Hepatocyte (in vitro differentiated cells): Measurements from ENCODE around the gene PIEZO1. TPM values are rescaled to one million over a fixed set of nuclear protein-coding genes. Genes with fewer than 3 reads are reported as not detected.

Experiments
- DNase-seq: peaks from one replicate; pipeline ENCODE4 v3.0.0-alpha.2; 2016; ENCODE audit warnings: low spot score
- H2AFZ ChIP-seq: fragments of 200-600 bp; sonication (generic); 2 replicates; pipeline ENCODE4 v1.6.0; 2016; ENCODE audit warnings: antibody characterized with exemption, mild to moderate bottlenecking
- H3K27ac ChIP-seq: fragments of 200-600 bp; sonication (generic); 2 replicates; pipeline ENCODE4 v1.5.1; 2016; ENCODE audit warnings: mild to moderate bottlenecking
- H3K27me3 ChIP-seq: fragments of 200-600 bp; sonication (generic); 2 replicates; pipeline ENCODE4 v1.6.1; 2016
- H3K36me3 ChIP-seq: fragments of 200-600 bp; sonication (generic); replicated peaks from 2 replicates; pipeline ENCODE4 v1.5.1; 2016; ENCODE audit warnings: low read depth; ENCODE audit not compliant: insufficient read depth
- H3K4me1 ChIP-seq: fragments of 200-600 bp; sonication (generic); 2 replicates; pipeline ENCODE4 v1.5.1; 2016; ENCODE audit warnings: mild to moderate bottlenecking, moderate library complexity; ENCODE audit not compliant: insufficient read depth
- H3K4me2 ChIP-seq: fragments of 200-600 bp; sonication (generic); 2 replicates; pipeline ENCODE4 v1.6.0; 2016
- H3K4me3 ChIP-seq: fragments of 200-600 bp; sonication (generic); 2 replicates; pipeline ENCODE4 v1.5.1; 2016; ENCODE audit warnings: mild to moderate bottlenecking
- H3K79me2 ChIP-seq: fragments of 200-600 bp; sonication (generic); 2 replicates; pipeline ENCODE4 v1.6.0; 2017; ENCODE audit warnings: mild to moderate bottlenecking
- H3K9me2 ChIP-seq: fragments of 200-600 bp; sonication (generic); replicated peaks from 2 replicates; pipeline ENCODE4 v1.6.0; 2017; ENCODE audit warnings: mild to moderate bottlenecking; ENCODE audit not compliant: insufficient read depth
- H3K9me3 ChIP-seq: fragments of 200-600 bp; sonication (generic); 2 replicates; pipeline ENCODE4 v1.5.1; 2016; ENCODE audit warnings: low read depth, mild to moderate bottlenecking
- H4K20me1 ChIP-seq: fragments of 200-600 bp; sonication (generic); 2 replicates; pipeline ENCODE4 v1.6.0; 2016; ENCODE audit warnings: mild to moderate bottlenecking; ENCODE audit not compliant: insufficient read depth, poor library complexity, severe bottlenecking
- CTCF ChIP-seq: fragments of 200-600 bp; sonication (generic); IDR thresholded peaks from 2 replicates; pipeline ENCODE4 v1.5.1; 2016; ENCODE audit warnings: antibody characterized with exemption, mild to moderate bottlenecking; ENCODE audit not compliant: poor library complexity
- EZH2 ChIP-seq: fragments of 200-600 bp; sonication (generic); IDR thresholded peaks from 2 replicates; pipeline ENCODE4 v1.6.1; 2016; ENCODE audit warnings: antibody characterized with exemption, mild to moderate bottlenecking, borderline replicate concordance
- EZH2phosphoT487 ChIP-seq: fragments of 200-600 bp; sonication (generic); IDR thresholded peaks from one replicate; pipeline ENCODE4 v1.6.1; 2018; ENCODE audit warnings: antibody characterized with exemption, mild to moderate bottlenecking, low read depth, moderate library complexity; ENCODE audit not compliant: unreplicated experiment, severe bottlenecking
- WGBS: methylation state at CpG from one replicate; pipeline ENCODE4 v1.1.6; 2016; ENCODE audit warnings: low lambda C conversion rate; ENCODE audit errors: missing lambda C conversion rate; 5-methylcytosine and 5-hydroxymethylcytosine counted together
- polyA plus RNA-seq: library from polyadenylated mRNA; unstranded; fragments of >200 nt; fragmentation: Nextera tagmentation; extraction: Ambion mirVana; gene quantifications from 2 replicates; pipeline ENCODE4 v1.2.1, GENCODE V29; 2016
- total RNA-seq: library from RNA; depleted of rRNA; stranded (reverse); fragments of >200 nt; gene quantifications from 2 replicates; pipeline ENCODE4 v1.2.3, GENCODE V29; 2014

PIEZO1 gene
- total and polyA plus RNA-seq, 2 experiments from 2014 or later: 70.6 to 77.0 TPM

DNA sequence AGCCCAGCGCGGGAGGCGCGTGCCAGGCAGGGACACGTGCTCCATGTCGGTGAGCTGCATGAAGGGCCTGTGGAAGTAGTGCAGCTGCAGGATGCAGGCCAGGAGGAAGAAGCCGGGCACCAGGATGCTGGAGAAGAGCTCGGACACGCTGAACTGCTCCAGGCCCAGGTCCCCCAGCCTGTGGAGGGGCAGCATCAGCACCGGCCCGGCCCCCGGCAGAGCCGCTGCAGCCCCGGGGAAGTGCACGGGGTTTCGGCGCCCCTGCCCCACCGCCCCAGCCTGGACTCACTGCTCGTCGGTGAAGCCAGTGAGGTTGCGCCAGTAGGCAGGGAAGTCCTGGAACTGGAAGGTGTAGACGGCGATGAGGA lies 50.7 kb downstream of the PIEZO1 start:
- no peak overlapping the region for H3K4me2 ChIP-seq
- H2AFZ ChIP-seq: no peak overlapping the region
- no peaks in the 10 kb centered on the region for H4K20me1 ChIP-seq
- no peaks in the 10 kb centered on the region for H3K4me1 ChIP-seq
- H3K36me3 ChIP-seq: no peaks in the 10 kb centered on the region
- no peaks in the 10 kb centered on the region for H3K27me3 ChIP-seq
- no peak for TF ChIP-seq EZH2
- TF ChIP-seq EZH2phosphoT487: no peak
- TF ChIP-seq CTCF: no peak
- 96% methylated on average over 23 of the region's 23 CpGs for WGBS
- no peak for DNase-seq
- no peak overlapping the region for H3K27ac ChIP-seq
- no peaks in the 10 kb centered on the region for H3K9me2 ChIP-seq
- H3K9me3 ChIP-seq: no peaks in the 10 kb centered on the region
- no peak overlapping the region for H3K4me3 ChIP-seq
- no peaks in the 10 kb centered on the region for H3K79me2 ChIP-seq

DNA sequence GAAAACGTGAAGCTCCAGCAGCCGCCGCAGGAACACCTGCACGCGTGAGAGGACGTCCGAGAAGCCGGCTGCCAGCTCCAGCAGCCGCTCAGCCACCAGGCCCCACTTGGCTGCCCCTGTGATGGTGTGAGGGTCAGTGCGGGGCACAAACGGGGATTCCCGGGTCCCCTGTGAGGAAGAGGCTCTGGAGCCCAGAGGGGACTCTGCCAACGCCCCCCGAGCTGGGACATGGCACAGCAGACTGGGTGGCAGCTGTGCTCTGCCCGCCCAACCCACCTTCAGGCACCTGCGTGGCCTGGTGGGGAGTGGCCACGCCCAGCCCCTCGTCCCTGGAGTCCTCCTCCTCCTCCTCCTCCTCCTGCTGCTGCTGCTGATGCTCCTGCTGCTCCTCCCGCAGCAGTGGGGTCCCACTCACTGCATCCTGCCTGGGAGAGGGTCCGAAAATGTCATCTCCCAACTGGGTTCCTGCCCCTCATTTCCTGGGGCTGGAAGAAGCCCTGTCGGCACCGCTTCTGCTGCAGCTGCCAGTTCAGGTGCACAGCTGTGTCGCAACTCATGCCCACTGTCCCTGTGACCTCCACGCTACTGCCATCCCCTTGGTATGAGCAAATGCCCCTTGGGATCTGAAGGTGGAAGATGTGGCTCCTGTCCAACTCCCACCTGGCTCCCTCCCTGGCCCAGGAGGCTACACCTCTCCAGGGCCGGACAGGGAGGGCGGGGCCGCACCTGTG lies 51.2 kb downstream of the PIEZO1 start:
- no peaks in the 10 kb centered on the region for H3K9me3 ChIP-seq
- no peak overlapping the region for H3K27ac ChIP-seq
- H3K36me3 ChIP-seq: no peaks in the 10 kb centered on the region
- no peak overlapping the region for H3K4me3 ChIP-seq
- no peaks in the 10 kb centered on the region for H3K9me2 ChIP-seq
- H3K79me2 ChIP-seq: no peaks in the 10 kb centered on the region
- H3K4me1 ChIP-seq: no peaks in the 10 kb centered on the region
- no peak overlapping the region for H2AFZ ChIP-seq
- H3K27me3 ChIP-seq: no peaks in the 10 kb centered on the region
- H3K4me2 ChIP-seq: no peak overlapping the region
- DNase-seq: no peak
- no peaks in the 10 kb centered on the region for H4K20me1 ChIP-seq
- WGBS: 95% methylated on average over 26 of the region's 27 CpGs
- TF ChIP-seq EZH2phosphoT487 (no peak), CTCF (no peak), EZH2 (no peak)

GRCh38 chr16:88732961-88733294 lies 52.1 kb downstream of the PIEZO1 start:
- H4K20me1 ChIP-seq: no peaks in the 10 kb centered on the region
- no peak overlapping the region for H3K4me3 ChIP-seq
- no peak for DNase-seq
- H3K4me2 ChIP-seq: no peak overlapping the region
- no peaks in the 10 kb centered on the region for H3K27me3 ChIP-seq
- TF ChIP-seq CTCF: no peak
- no peak for TF ChIP-seq EZH2
- TF ChIP-seq EZH2phosphoT487: no peak
- H3K36me3 ChIP-seq: no peaks in the 10 kb centered on the region
- no peaks in the 10 kb centered on the region for H3K79me2 ChIP-seq
- no peaks in the 10 kb centered on the region for H3K9me2 ChIP-seq
- 88% methylated on average over 13 of the region's 13 CpGs for WGBS
- H2AFZ ChIP-seq: no peak overlapping the region
- no peaks in the 10 kb centered on the region for H3K9me3 ChIP-seq
- no peaks in the 10 kb centered on the region for H3K4me1 ChIP-seq
- H3K27ac ChIP-seq: no peak overlapping the region
